Measurements from ENCODE around the gene PSMD2. TPM values are rescaled to one million over a fixed set of nuclear protein-coding genes. Genes with fewer than 3 reads are reported as not detected.

PSMD2 gene
- total and polyA plus RNA-seq, 4 donors, result 77.5 to 213 (median 161) TPM

DNA sequence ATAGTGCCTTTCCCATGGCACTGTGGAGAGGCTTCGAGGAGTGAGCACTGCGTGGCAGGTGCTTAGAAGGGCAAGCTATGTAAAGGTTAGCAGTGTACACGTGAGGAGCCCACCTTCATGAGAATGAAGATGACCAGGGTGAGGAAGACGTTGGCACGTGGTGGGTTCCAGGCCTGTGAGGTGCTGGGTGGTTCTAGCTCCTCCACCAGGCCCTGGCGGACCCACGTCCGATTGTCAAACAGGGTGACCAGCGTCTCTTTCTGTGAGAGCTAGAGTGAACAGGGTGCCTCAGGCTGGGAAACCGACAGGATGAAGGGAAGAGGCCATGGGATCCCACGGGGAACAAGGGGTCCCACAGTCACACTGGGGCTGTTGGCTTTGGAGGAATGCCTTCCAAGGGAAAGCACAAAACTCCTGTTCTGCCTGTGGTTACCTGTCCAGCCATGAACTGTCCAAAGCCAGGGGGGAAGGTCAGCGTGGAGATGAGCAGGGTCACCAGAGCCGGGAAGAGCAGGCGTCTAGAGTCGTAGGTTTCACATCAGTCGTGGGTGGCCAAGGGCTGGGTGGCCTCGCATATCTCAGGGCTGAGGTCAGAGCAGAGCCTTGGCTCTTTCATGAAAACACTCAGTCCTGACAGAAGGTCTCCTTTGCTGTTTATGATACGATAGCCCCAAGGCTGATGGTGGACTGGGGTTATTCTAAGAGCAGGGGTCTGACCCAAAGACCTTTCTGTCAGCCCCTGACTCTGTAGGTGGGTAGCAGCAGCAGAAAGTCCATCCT, 56.4 kb downstream of the PSMD2 start:
- peaks cover 8 to 22% (median 14%) of the 10 kb centered on the region in 4 donors for H3K4me1 ChIP-seq (ENCODE audit: control insufficient read depth in 4 of 4, insufficient read depth in 4 of 4, low read length in 3 of 4)
- TF ChIP-seq TAF1 (conservative IDR thresholded peaks at IDR 0.05) (no peak), RXRA (IDR thresholded peaks at IDR 0.05) (no peak), FOXA1 (IDR thresholded peaks at IDR 0.05) (no peak), RAD21 (IDR thresholded peaks at IDR 0.05) (no peak), HNF4G (IDR thresholded peaks at IDR 0.05) (no peak)
- H3K36me3 ChIP-seq (ENCODE audit: control insufficient read depth in 4 of 4, insufficient read depth in 3 of 4, low read depth in 1 of 4, low read length in 3 of 4), result no peaks in the 10 kb centered on the region
- no peaks in the 10 kb centered on the region for H3K27me3 ChIP-seq (ENCODE audit: control insufficient read depth in 4 of 4, insufficient read depth in 4 of 4, low read length in 3 of 4)
- H3K4me3 ChIP-seq (ENCODE audit: low read depth in 1 of 3, low read length in 3 of 3), result no peak overlapping the region
- no peak overlapping the region for H3K9ac ChIP-seq (ENCODE audit: low read depth in 1 of 2, low read length in 2 of 2)
- H3K27ac ChIP-seq (ENCODE audit: low read depth in 1 of 2, low read length in 2 of 2), result no peak overlapping the region
- WGBS, result 88% methylated on average over 18 of the region's 18 CpGs
- DNase-seq (ENCODE audit: low spot score), result no peak
- H3K9me3 ChIP-seq (ENCODE audit: control insufficient read depth in 4 of 4, low read length in 3 of 4), result no peaks in the 10 kb centered on the region

DNA sequence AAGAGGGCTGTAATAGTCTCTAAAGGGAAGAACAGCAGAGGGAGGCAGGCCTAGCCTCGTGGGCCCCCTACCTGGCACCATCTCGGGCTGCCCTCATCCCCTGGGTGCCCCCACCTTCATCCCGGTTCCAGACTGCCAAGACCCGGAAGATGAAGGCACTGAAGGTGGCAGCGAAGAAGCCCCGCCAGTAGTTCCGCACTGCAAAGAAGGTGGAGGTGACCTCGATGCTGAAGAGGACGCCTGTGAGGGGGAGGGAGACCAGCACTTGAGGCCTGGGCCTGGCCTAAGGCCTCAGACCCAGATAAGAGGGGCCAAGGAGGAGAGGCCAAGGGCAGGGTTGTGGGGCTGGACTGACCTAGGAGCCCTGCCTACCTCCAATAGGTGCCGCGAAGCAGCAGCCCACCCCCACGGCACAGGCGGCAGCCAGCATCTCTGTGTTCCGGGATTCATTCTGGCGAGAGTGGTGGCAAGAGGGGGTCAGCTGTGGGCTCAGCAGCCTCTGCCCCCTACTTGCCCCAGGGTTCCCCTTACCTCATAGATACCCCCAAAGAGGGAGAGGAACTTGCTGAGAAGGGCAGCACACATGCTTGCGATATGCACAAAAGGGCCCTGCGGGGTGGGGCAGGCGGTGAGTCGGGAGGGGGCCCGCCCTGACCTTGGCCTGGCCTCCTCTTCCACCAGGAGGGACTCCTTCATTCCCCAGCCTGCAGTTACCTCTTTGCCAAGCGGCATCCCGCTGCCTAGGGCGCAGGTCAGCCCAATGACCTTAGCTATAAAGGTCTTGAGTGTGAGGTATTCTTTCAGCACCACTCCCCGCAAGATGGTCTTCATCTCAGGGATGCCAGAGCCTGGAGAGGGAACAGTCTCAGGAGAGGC, 58.4 kb downstream of the PSMD2 start:
- Histone ChIP-seq H3K4me1 (ENCODE audit: control insufficient read depth in 4 of 4, insufficient read depth in 4 of 4, low read length in 3 of 4) (peaks cover 1 to 16% (median 9%) of the 10 kb centered on the region in 4 donors), H3K4me3 (ENCODE audit: low read depth in 1 of 3, low read length in 3 of 3) (no peak overlapping the region), H3K27me3 (ENCODE audit: control insufficient read depth in 4 of 4, insufficient read depth in 4 of 4, low read length in 3 of 4) (no peaks in the 10 kb centered on the region), H3K9me3 (ENCODE audit: control insufficient read depth in 4 of 4, low read length in 3 of 4) (no peaks in the 10 kb centered on the region), H3K9ac (ENCODE audit: low read depth in 1 of 2, low read length in 2 of 2) (no peak overlapping the region), H3K27ac (ENCODE audit: low read depth in 1 of 2, low read length in 2 of 2) (no peak overlapping the region), H3K36me3 (ENCODE audit: control insufficient read depth in 4 of 4, insufficient read depth in 3 of 4, low read depth in 1 of 4, low read length in 3 of 4) (no peaks in the 10 kb centered on the region)
- no peak for DNase-seq (ENCODE audit: low spot score)
- WGBS, result 94% methylated on average over 24 of the region's 24 CpGs
- no peak for TF ChIP-seq YY1 (IDR thresholded peaks at IDR 0.05)
- no peak for TF ChIP-seq GABPA (IDR thresholded peaks at IDR 0.05 in 1 of 2, conservative IDR thresholded peaks at IDR 0.05 in 1 of 2)
- TF ChIP-seq FOXA2 (IDR thresholded peaks at IDR 0.05), result no peak
- no peak for TF ChIP-seq EGR1 (IDR thresholded peaks at IDR 0.05; ENCODE audit: low read depth in 2 of 2)
- TF ChIP-seq, protein P1, sequence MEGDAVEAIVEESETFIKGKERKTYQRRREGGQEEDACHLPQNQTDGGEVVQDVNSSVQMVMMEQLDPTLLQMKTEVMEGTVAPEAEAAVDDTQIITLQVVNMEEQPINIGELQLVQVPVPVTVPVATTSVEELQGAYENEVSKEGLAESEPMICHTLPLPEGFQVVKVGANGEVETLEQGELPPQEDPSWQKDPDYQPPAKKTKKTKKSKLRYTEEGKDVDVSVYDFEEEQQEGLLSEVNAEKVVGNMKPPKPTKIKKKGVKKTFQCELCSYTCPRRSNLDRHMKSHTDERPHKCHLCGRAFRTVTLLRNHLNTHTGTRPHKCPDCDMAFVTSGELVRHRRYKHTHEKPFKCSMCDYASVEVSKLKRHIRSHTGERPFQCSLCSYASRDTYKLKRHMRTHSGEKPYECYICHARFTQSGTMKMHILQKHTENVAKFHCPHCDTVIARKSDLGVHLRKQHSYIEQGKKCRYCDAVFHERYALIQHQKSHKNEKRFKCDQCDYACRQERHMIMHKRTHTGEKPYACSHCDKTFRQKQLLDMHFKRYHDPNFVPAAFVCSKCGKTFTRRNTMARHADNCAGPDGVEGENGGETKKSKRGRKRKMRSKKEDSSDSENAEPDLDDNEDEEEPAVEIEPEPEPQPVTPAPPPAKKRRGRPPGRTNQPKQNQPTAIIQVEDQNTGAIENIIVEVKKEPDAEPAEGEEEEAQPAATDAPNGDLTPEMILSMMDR (IDR thresholded peaks at IDR 0.05; ENCODE audit: low read depth, low read length, missing input control), result no peak

- H3K9me3 ChIP-seq (ENCODE audit: control insufficient read depth in 4 of 4, low read length in 3 of 4), result no peaks in the 10 kb centered on the region
- H3K36me3 ChIP-seq (ENCODE audit: control insufficient read depth in 4 of 4, insufficient read depth in 3 of 4, low read depth in 1 of 4, low read length in 3 of 4), result no peaks in the 10 kb centered on the region
- no peak overlapping the region for H3K27ac ChIP-seq (ENCODE audit: low read depth in 1 of 2, low read length in 2 of 2)
- no peaks in the 10 kb centered on the region for H3K27me3 ChIP-seq (ENCODE audit: control insufficient read depth in 4 of 4, insufficient read depth in 4 of 4, low read length in 3 of 4)
- no peak overlapping the region for H3K9ac ChIP-seq (ENCODE audit: low read depth in 1 of 2, low read length in 2 of 2)
- WGBS, result 97% methylated on average over 12 of the region's 12 CpGs
- H3K4me3 ChIP-seq (ENCODE audit: low read depth in 1 of 3, low read length in 3 of 3), result no peak overlapping the region
- DNase-seq (ENCODE audit: low spot score), result no peak
- peaks cover 0 to 17% (median 10%) of the 10 kb centered on the region in 4 donors for H3K4me1 ChIP-seq (ENCODE audit: control insufficient read depth in 4 of 4, insufficient read depth in 4 of 4, low read length in 3 of 4)
- no peak for TF ChIP-seq FOXA1 (IDR thresholded peaks at IDR 0.05)
- TF ChIP-seq, protein P2, sequence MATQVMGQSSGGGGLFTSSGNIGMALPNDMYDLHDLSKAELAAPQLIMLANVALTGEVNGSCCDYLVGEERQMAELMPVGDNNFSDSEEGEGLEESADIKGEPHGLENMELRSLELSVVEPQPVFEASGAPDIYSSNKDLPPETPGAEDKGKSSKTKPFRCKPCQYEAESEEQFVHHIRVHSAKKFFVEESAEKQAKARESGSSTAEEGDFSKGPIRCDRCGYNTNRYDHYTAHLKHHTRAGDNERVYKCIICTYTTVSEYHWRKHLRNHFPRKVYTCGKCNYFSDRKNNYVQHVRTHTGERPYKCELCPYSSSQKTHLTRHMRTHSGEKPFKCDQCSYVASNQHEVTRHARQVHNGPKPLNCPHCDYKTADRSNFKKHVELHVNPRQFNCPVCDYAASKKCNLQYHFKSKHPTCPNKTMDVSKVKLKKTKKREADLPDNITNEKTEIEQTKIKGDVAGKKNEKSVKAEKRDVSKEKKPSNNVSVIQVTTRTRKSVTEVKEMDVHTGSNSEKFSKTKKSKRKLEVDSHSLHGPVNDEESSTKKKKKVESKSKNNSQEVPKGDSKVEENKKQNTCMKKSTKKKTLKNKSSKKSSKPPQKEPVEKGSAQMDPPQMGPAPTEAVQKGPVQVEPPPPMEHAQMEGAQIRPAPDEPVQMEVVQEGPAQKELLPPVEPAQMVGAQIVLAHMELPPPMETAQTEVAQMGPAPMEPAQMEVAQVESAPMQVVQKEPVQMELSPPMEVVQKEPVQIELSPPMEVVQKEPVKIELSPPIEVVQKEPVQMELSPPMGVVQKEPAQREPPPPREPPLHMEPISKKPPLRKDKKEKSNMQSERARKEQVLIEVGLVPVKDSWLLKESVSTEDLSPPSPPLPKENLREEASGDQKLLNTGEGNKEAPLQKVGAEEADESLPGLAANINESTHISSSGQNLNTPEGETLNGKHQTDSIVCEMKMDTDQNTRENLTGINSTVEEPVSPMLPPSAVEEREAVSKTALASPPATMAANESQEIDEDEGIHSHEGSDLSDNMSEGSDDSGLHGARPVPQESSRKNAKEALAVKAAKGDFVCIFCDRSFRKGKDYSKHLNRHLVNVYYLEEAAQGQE (IDR thresholded peaks at IDR 0.05), result no peak
- TF ChIP-seq ZBTB33 (IDR thresholded peaks at IDR 0.05), result no peak
- TF ChIP-seq, protein P3, sequence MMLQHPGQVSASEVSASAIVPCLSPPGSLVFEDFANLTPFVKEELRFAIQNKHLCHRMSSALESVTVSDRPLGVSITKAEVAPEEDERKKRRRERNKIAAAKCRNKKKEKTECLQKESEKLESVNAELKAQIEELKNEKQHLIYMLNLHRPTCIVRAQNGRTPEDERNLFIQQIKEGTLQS (IDR thresholded peaks at IDR 0.05), result no peak
- no peak for TF ChIP-seq FOXA2 (IDR thresholded peaks at IDR 0.05)
- TF ChIP-seq, protein P1 (IDR thresholded peaks at IDR 0.05; ENCODE audit: low read depth, low read length, missing input control), result no peak
- no peak for TF ChIP-seq RAD21 (IDR thresholded peaks at IDR 0.05)
- TF ChIP-seq RXRA (IDR thresholded peaks at IDR 0.05), result no peak
- TF ChIP-seq YY1 (IDR thresholded peaks at IDR 0.05), result no peak
Observed at GRCh38 chr3:184358124-184358767, 59.2 kb downstream of the PSMD2 start.
